HG03196 (cell line): ENCODE results near the gene CSNK1G3.
"Not testable (repeated sequence)": the region's sequence is repeated elsewhere in the genome, so short reads cannot be mapped to it uniquely, and the experiment has no call there.

Experiments
- ATAC-seq: cut with Tn5 transposase; IDR thresholded peaks from one replicate; pipeline ENCODE4 v1.9.1; 2021; ENCODE audit not compliant: unreplicated experiment

Gene CSNK1G3

GRCh38 chr5:123511648-123512605 is at the start of gene CSNK1G3:
Gene CSNK1G3, plus strand, starts transcription at chr5:123512177. Its CDS starts 33,487 bp downstream, at chr5:123545664.
- ATAC-seq, result peak; percentile 97

- ATAC-seq, result not testable (repeated sequence)
Measured at GRCh38 chr5:123466839-123467238, 45.1 kb upstream of the CSNK1G3 start.

- no peak for ATAC-seq
Measured at GRCh38 chr5:123471385-123471784, 40.6 kb upstream of the CSNK1G3 start.

- no peak for ATAC-seq
Measured at GRCh38 chr5:123472150-123472924, 39.6 kb upstream of the CSNK1G3 start.

- ATAC-seq, result no peak
Measured at GRCh38 chr5:123474228-123474627, 37.7 kb upstream of the CSNK1G3 start.

- ATAC-seq, result no peak
Measured at GRCh38 chr5:123476731-123477130, 35.2 kb upstream of the CSNK1G3 start.

- no peak for ATAC-seq
Measured at GRCh38 chr5:123478546-123478945, 33.4 kb upstream of the CSNK1G3 start.

- no peak for ATAC-seq
Measured at GRCh38 chr5:123482258-123482657, 29.7 kb upstream of the CSNK1G3 start.

GRCh38 chr5:123483446-123484077 is 28.4 kb upstream of the CSNK1G3 start:
- no peak for ATAC-seq

GRCh38 chr5:123485275-123485674 is 26.7 kb upstream of the CSNK1G3 start:
- ATAC-seq, result no peak

- no peak for ATAC-seq
Measured at GRCh38 chr5:123486951-123487655, 24.9 kb upstream of the CSNK1G3 start.

GRCh38 chr5:123490974-123491373 is 21.0 kb upstream of the CSNK1G3 start:
- no peak for ATAC-seq

- not testable (repeated sequence) for ATAC-seq
Measured at GRCh38 chr5:123495211-123495610, 16.8 kb upstream of the CSNK1G3 start.

- ATAC-seq, result no peak
Measured at GRCh38 chr5:123496892-123497291, 15.1 kb upstream of the CSNK1G3 start.

- no peak for ATAC-seq
Measured at GRCh38 chr5:123500471-123500870, 11.5 kb upstream of the CSNK1G3 start.

- ATAC-seq, result no peak
Measured at GRCh38 chr5:123502120-123502519, 9.9 kb upstream of the CSNK1G3 start.

- ATAC-seq, result no peak
Measured at GRCh38 chr5:123503299-123503698, 8.7 kb upstream of the CSNK1G3 start.

- ATAC-seq, result no peak
Measured at GRCh38 chr5:123505633-123506032, 6.3 kb upstream of the CSNK1G3 start.

GRCh38 chr5:123508441-123508840 is 3.5 kb upstream of the CSNK1G3 start:
- no peak for ATAC-seq

- no peak for ATAC-seq
Measured at GRCh38 chr5:123511290-123511647, 708 bp upstream of the CSNK1G3 start.
